Astrocyte (in vitro differentiated cells and primary cell): ENCODE measurements around the gene SNAI3. TPM values are rescaled to one million over a fixed set of nuclear protein-coding genes. Genes with fewer than 3 reads are reported as not detected.

ENCODE experiments used
- DNase-seq: peaks from one replicate; pipeline ENCODE4 v3.0.0-alpha.2; 2010; ENCODE audit warnings: low read depth
- FAIRE-seq: peaks from 2 replicates; lab custom pipeline; 2011; peaks lifted over from hg19 to GRCh38; lab: Jason Lieb, UNC
- H2AFZ ChIP-seq: 2 replicates; pipeline ENCODE4 v1.6.0; 2012; ENCODE audit warnings: low read depth, low read length, inconsistent platforms
- H3K27ac ChIP-seq: 2 replicates; pipeline ENCODE4 v1.5.1; 2011; ENCODE audit warnings: low read depth, low read length, inconsistent platforms
- H3K27me3 ChIP-seq: 2 replicates; pipeline ENCODE4 v1.6.0; 2011; ENCODE audit warnings: low read length, inconsistent platforms; ENCODE audit not compliant: insufficient read depth
- H3K36me3 ChIP-seq: 2 replicates; pipeline ENCODE4 v1.5.1; 2011; ENCODE audit warnings: low read length, inconsistent platforms; ENCODE audit not compliant: insufficient read depth
- H3K4me1 ChIP-seq: 2 replicates; pipeline ENCODE4 v1.5.1; 2011; ENCODE audit warnings: low read length, inconsistent platforms; ENCODE audit not compliant: insufficient read depth
- H3K4me2 ChIP-seq: 2 replicates; pipeline ENCODE4 v1.6.0; 2012; ENCODE audit warnings: low read length, inconsistent platforms
- H3K4me3 ChIP-seq: 2 replicates; pipeline ENCODE4 v1.5.1; 2011; ENCODE audit warnings: low read depth, mild to moderate bottlenecking, low read length, inconsistent platforms; ENCODE audit not compliant: insufficient read depth
- H3K79me2 ChIP-seq: 2 replicates; pipeline ENCODE4 v1.6.0; 2012; ENCODE audit warnings: mild to moderate bottlenecking, low read length, inconsistent platforms; ENCODE audit not compliant: insufficient read depth
- H3K9ac ChIP-seq: 2 replicates; pipeline ENCODE4 v1.6.0; 2012; ENCODE audit warnings: mild to moderate bottlenecking, low read length, inconsistent platforms
- H3K9me3 ChIP-seq: 2 replicates; pipeline ENCODE4 v1.5.1; 2012; ENCODE audit warnings: low read depth, mild to moderate bottlenecking, low read length, inconsistent platforms; ENCODE audit not compliant: insufficient read depth
- H4K20me1 ChIP-seq: 2 replicates; pipeline ENCODE4 v1.6.0; 2012; ENCODE audit warnings: low read length, inconsistent platforms; ENCODE audit not compliant: insufficient read depth
- H3K27ac Mint-ChIP-seq: one replicate; pipeline ENCODE4 v1.8.0; 2021; ENCODE audit warnings: mild to moderate bottlenecking, mixed read lengths; ENCODE audit not compliant: unreplicated experiment
- H3K27me3 Mint-ChIP-seq: one replicate; pipeline ENCODE4 v1.8.0; 2021; ENCODE audit warnings: low read depth, mixed read lengths; ENCODE audit not compliant: unreplicated experiment
- H3K36me3 Mint-ChIP-seq: one replicate; pipeline ENCODE4 v1.8.0; 2021; ENCODE audit warnings: low read depth, mixed read lengths; ENCODE audit not compliant: unreplicated experiment
- H3K4me1 Mint-ChIP-seq: one replicate; pipeline ENCODE4 v1.8.0; 2021; ENCODE audit warnings: low read depth, mixed read lengths; ENCODE audit not compliant: unreplicated experiment
- H3K4me3 Mint-ChIP-seq: one replicate; pipeline ENCODE4 v1.8.0; 2021; ENCODE audit warnings: mild to moderate bottlenecking, moderate library complexity, mixed read lengths; ENCODE audit not compliant: unreplicated experiment
- H3K9me3 Mint-ChIP-seq: one replicate; pipeline ENCODE4 v1.8.0; 2021; ENCODE audit warnings: mild to moderate bottlenecking, mixed read lengths; ENCODE audit not compliant: unreplicated experiment
- CTCF ChIP-seq: IDR thresholded peaks from 2 replicates; pipeline ENCODE4 v1.5.1; 2011; ENCODE audit warnings: low read depth, mild to moderate bottlenecking, inconsistent platforms, low read length, moderate library complexity; ENCODE audit not compliant: insufficient read depth
- EZH2 ChIP-seq: IDR thresholded peaks from 2 replicates; pipeline ENCODE4 v1.6.1; 2012; ENCODE audit warnings: mild to moderate bottlenecking, low read length, inconsistent platforms; ENCODE audit not compliant: insufficient read depth
- total RNA-seq: library from RNA; stranded (reverse); gene quantifications from 2 replicates; pipeline ENCODE4 v1.2.1, GENCODE V29; 2021

Gene SNAI3
- total RNA-seq, 1 donor from 2014 or later = 0.48 TPM

GRCh38 chr16:88652762-88653063 is 33.6 kb downstream of the SNAI3 start:
- no peaks in the 10 kb centered on the region for H3K79me2 ChIP-seq
- Mint-ChIP-seq H3K4me1 (peaks cover 4% of the 10 kb centered on the region), H3K36me3 (peaks cover 2% of the 10 kb centered on the region), H3K27me3 (no peaks in the 10 kb centered on the region), H3K9me3 (no peaks in the 10 kb centered on the region), H3K27ac (no peak overlapping the region), H3K4me3 (no peak overlapping the region)
- no peak overlapping the region for H3K27ac ChIP-seq
- no peaks in the 10 kb centered on the region for H3K36me3 ChIP-seq
- H3K4me1 ChIP-seq = peaks cover 12% of the 10 kb centered on the region
- peaks cover 37% of the 10 kb centered on the region for H4K20me1 ChIP-seq
- FAIRE-seq = no peak
- H3K4me2 ChIP-seq = no peak overlapping the region
- no peak overlapping the region for H3K9ac ChIP-seq
- H3K9me3 ChIP-seq = no peaks in the 10 kb centered on the region
- no peak for DNase-seq
- H3K27me3 ChIP-seq = no peaks in the 10 kb centered on the region
- no peak overlapping the region for H2AFZ ChIP-seq
- no peak for TF ChIP-seq EZH2
- TF ChIP-seq CTCF = no peak
- H3K4me3 ChIP-seq = no peak overlapping the region

- Mint-ChIP-seq H3K27me3 (no peaks in the 10 kb centered on the region), H3K36me3 (peaks cover 2% of the 10 kb centered on the region), H3K9me3 (no peaks in the 10 kb centered on the region), H3K4me3 (peak overlapping the region; percentile 45), H3K4me1 (peaks cover 4% of the 10 kb centered on the region), H3K27ac (no peak overlapping the region)
- H3K9me3 ChIP-seq = no peaks in the 10 kb centered on the region
- no peak overlapping the region for H3K4me2 ChIP-seq
- no peak for FAIRE-seq
- H2AFZ ChIP-seq = no peak overlapping the region
- H3K27me3 ChIP-seq = no peaks in the 10 kb centered on the region
- H3K27ac ChIP-seq = no peak overlapping the region
- H3K36me3 ChIP-seq = no peaks in the 10 kb centered on the region
- TF ChIP-seq EZH2 = no peak
- TF ChIP-seq CTCF = no peak
- peaks cover 32% of the 10 kb centered on the region for H4K20me1 ChIP-seq
- H3K9ac ChIP-seq = no peak overlapping the region
- DNase-seq = no peak
- peaks cover 12% of the 10 kb centered on the region for H3K4me1 ChIP-seq
- H3K4me3 ChIP-seq = no peak overlapping the region
- no peaks in the 10 kb centered on the region for H3K79me2 ChIP-seq
Observed at GRCh38 chr16:88651989-88652761, 34.1 kb downstream of the SNAI3 start.
